ENCODE data around the gene SHROOM1.
A peak's percentile ranks its signal among the peaks of the same experiment; 100 is the strongest.

The SHROOM1 gene

DNA sequence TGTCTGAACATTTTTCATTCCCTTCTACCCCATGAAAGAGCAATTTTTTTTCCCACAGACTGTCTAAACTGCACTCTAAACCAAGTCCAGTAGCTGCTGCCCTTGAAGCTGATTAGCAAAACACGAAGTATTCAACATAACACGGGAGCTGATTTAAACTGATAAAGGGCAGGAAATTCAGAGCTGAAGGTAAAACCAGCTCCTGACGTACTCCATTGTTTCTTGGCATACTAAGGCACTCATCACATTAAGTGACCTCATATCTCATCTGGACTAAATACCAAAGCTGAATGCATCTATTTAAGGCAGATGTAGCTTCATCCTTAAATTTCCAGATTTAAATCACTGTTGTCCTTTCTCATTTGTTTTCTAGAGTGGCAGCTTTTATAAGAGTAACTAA, 23.9 kb upstream of the SHROOM1 start:
- TF ChIP-seq, protein P1, sequence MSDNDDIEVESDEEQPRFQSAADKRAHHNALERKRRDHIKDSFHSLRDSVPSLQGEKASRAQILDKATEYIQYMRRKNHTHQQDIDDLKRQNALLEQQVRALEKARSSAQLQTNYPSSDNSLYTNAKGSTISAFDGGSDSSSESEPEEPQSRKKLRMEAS (IDR thresholded peaks at IDR 0.05; ENCODE audit: low read depth, low read length): no peak
- TF ChIP-seq POLR2A (IDR thresholded peaks at IDR 0.05; ENCODE audit: extremely low read depth, insufficient read length): no peak
- TF ChIP-seq MYC (IDR thresholded peaks at IDR 0.05; ENCODE audit: low read depth, low read length): no peak
- TF ChIP-seq, protein P2, sequence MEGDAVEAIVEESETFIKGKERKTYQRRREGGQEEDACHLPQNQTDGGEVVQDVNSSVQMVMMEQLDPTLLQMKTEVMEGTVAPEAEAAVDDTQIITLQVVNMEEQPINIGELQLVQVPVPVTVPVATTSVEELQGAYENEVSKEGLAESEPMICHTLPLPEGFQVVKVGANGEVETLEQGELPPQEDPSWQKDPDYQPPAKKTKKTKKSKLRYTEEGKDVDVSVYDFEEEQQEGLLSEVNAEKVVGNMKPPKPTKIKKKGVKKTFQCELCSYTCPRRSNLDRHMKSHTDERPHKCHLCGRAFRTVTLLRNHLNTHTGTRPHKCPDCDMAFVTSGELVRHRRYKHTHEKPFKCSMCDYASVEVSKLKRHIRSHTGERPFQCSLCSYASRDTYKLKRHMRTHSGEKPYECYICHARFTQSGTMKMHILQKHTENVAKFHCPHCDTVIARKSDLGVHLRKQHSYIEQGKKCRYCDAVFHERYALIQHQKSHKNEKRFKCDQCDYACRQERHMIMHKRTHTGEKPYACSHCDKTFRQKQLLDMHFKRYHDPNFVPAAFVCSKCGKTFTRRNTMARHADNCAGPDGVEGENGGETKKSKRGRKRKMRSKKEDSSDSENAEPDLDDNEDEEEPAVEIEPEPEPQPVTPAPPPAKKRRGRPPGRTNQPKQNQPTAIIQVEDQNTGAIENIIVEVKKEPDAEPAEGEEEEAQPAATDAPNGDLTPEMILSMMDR (IDR thresholded peaks at IDR 0.05; ENCODE audit: low read depth, low read length): no peak
- H3K4me3 ChIP-seq (ENCODE audit: low read depth, low read length): no peak overlapping the region
- DNase-seq (ENCODE audit: low read depth): no peak

DNA sequence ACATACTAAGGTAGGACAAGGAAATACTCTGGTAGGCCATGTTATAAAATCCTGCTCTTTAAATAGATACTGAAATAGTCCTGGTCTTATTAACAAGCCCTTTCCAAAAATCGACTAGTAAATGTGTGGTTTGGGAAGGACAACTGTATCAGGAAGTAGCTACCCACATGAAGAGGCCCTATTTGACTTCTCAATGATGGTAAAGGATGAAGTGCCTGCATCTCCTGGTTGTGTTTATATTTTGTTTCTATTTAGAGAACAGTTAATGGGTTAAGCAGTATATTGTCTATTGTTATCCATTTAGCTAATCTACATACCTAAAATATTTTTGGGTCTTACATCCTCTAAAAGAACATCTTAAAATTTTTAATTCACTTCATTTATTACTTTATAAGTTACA, 23.3 kb upstream of the SHROOM1 start:
- no peak overlapping the region for H3K4me3 ChIP-seq (ENCODE audit: low read depth, low read length)
- no peak for TF ChIP-seq MYC (IDR thresholded peaks at IDR 0.05; ENCODE audit: low read depth, low read length)
- TF ChIP-seq, protein P2 (IDR thresholded peaks at IDR 0.05; ENCODE audit: low read depth, low read length): no peak
- TF ChIP-seq, protein P1 (IDR thresholded peaks at IDR 0.05; ENCODE audit: low read depth, low read length): no peak
- DNase-seq (ENCODE audit: low read depth): peak; percentile 25

DNA sequence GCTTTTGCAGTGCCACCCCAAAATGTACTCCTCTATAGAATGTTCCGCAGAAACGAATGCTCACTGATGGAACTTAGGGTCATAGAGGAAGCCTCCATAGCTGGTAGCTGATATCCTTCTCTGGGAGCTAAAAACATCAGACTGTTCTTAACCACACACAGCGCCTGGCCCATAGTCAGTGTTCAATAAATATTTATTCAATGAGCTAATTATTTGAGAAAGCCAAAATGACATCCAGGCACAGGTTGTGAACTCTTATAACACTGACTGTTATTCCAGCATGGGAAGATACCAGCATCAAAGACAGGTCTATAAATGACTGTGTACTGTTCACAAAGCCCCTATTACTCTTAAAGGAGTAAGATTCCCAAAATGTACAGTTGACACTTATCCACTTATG, 22.9 kb upstream of the SHROOM1 start:
- no peak overlapping the region for H3K4me3 ChIP-seq (ENCODE audit: low read depth, low read length)
- no peak for DNase-seq (ENCODE audit: low read depth)
- TF ChIP-seq, protein P2 (IDR thresholded peaks at IDR 0.05; ENCODE audit: low read depth, low read length): no peak
- TF ChIP-seq, protein P1 (IDR thresholded peaks at IDR 0.05; ENCODE audit: low read depth, low read length): no peak
- TF ChIP-seq POLR2A (IDR thresholded peaks at IDR 0.05; ENCODE audit: extremely low read depth, insufficient read length) (no peak), MYC (IDR thresholded peaks at IDR 0.05; ENCODE audit: low read depth, low read length) (no peak)

DNA sequence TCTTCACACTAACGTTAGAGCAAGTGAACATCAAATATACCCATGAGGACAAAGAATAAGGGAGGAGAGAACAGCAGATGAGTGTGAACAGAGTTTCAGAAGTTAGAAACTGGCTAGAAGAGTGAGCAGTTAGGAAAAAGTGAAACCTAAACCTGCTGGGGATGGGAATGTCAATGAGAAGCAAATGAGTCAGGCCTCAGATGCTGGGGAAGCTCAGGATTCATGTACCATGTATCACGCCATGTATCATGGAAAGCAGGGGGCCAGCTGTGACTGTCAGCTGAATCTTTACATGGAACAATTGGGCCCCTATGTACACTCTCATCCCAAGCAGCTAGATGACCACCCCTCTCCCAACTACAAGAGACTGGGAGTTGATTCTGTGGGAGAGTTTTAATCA, 19.6 kb upstream of the SHROOM1 start:
- H3K4me3 ChIP-seq (ENCODE audit: low read depth, low read length): no peak overlapping the region
- TF ChIP-seq POLR2A (IDR thresholded peaks at IDR 0.05; ENCODE audit: extremely low read depth, insufficient read length): no peak
- no peak for TF ChIP-seq MYC (IDR thresholded peaks at IDR 0.05; ENCODE audit: low read depth, low read length)
- TF ChIP-seq, protein P1 (IDR thresholded peaks at IDR 0.05; ENCODE audit: low read depth, low read length): no peak
- TF ChIP-seq, protein P2 (IDR thresholded peaks at IDR 0.05; ENCODE audit: low read depth, low read length): no peak
- DNase-seq (ENCODE audit: low read depth): no peak

DNA sequence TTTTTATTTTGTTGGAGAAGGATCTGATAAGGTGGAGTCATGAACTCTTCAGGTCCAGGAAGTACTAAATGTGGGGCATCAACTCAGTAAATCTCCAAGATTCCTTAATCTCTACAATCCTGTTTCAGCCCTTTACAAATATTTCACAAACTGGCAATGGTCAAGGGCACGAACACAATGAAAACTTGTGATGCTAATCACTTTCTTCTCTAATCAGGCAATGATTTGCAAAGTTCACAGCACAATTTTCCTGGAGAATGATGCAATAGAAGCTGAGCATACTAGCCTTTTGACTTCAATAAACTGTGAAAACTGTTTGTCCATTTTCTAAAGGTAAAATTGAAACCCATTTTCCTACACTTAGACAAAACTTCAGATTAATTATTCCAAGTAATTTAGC, 18.9 kb upstream of the SHROOM1 start:
- no peak for DNase-seq (ENCODE audit: low read depth)
- no peak overlapping the region for H3K4me3 ChIP-seq (ENCODE audit: low read depth, low read length)
- TF ChIP-seq POLR2A (IDR thresholded peaks at IDR 0.05; ENCODE audit: extremely low read depth, insufficient read length) (no peak), MYC (IDR thresholded peaks at IDR 0.05; ENCODE audit: low read depth, low read length) (no peak)
- TF ChIP-seq, protein P1 (IDR thresholded peaks at IDR 0.05; ENCODE audit: low read depth, low read length): no peak

DNA sequence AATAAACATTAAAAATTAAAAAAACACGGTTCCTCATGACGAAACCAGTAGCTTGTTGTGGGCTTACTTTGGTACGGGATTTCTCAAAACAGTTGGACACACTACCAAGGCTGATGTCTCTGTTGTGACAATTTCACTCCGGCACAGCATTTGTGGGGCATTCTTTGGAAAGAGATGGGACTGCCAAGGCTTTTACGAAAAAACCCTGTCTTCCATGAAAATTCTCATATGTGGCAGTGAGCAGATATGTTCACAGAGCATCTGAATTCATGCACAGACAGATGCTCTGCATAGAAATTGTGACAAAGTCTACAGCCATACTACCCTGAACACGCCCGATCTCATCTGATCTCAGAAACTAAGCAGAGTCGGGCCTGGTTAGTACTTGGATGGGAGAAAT, 17.8 kb upstream of the SHROOM1 start:
- TF ChIP-seq, protein P2 (IDR thresholded peaks at IDR 0.05; ENCODE audit: low read depth, low read length): no peak
- no peak for TF ChIP-seq POLR2A (IDR thresholded peaks at IDR 0.05; ENCODE audit: extremely low read depth, insufficient read length)
- TF ChIP-seq MYC (IDR thresholded peaks at IDR 0.05; ENCODE audit: low read depth, low read length): no peak
- TF ChIP-seq, protein P1 (IDR thresholded peaks at IDR 0.05; ENCODE audit: low read depth, low read length): no peak
- no peak for DNase-seq (ENCODE audit: low read depth)

More for the DNA sequence above, 17.8 kb upstream of the SHROOM1 start:
- H3K4me3 ChIP-seq (ENCODE audit: low read depth, low read length): no peak overlapping the region
